ENCODE data around the gene OR1J2. TPM values are rescaled to one million over a fixed set of nuclear protein-coding genes. Genes with fewer than 3 reads are reported as not detected.
"Not testable (repeated sequence)": the region's sequence is repeated elsewhere in the genome, so short reads cannot be mapped to it uniquely, and the experiment has no call there.

Gene OR1J2
- total RNA-seq, 1 donor: 1.6 TPM

DNA sequence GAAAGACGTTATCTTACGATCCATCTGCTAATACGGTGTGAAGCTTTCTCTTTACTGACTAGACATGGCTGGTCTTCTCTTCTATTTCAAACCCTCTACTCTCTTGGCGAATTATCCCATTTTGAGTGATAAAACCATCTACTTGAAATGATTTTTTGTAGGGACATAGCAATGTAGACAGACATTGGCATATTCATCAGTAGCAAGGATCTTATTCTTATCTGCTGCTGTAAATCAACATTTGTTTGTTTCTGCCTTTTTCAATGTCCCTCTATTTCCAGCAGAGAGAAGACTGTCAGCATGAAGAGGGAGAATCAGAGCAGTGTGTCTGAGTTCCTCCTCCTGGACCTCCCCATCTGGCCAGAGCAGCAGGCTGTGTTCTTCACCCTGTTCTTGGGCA lies 8.2 kb downstream of the OR1J2 start, which contains the start of gene OR1J4:
Gene OR1J4, plus strand, starts transcription at position 301 of the 400 bp plus-strand sequence. Its CDS starts 0 bp downstream, at position 301.
- TF ChIP-seq, protein P1, sequence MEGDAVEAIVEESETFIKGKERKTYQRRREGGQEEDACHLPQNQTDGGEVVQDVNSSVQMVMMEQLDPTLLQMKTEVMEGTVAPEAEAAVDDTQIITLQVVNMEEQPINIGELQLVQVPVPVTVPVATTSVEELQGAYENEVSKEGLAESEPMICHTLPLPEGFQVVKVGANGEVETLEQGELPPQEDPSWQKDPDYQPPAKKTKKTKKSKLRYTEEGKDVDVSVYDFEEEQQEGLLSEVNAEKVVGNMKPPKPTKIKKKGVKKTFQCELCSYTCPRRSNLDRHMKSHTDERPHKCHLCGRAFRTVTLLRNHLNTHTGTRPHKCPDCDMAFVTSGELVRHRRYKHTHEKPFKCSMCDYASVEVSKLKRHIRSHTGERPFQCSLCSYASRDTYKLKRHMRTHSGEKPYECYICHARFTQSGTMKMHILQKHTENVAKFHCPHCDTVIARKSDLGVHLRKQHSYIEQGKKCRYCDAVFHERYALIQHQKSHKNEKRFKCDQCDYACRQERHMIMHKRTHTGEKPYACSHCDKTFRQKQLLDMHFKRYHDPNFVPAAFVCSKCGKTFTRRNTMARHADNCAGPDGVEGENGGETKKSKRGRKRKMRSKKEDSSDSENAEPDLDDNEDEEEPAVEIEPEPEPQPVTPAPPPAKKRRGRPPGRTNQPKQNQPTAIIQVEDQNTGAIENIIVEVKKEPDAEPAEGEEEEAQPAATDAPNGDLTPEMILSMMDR (IDR thresholded peaks at IDR 0.05; ENCODE audit: insufficient read depth, low read length): no peak
- DNase-seq (ENCODE audit: low read depth): no peak

DNA sequence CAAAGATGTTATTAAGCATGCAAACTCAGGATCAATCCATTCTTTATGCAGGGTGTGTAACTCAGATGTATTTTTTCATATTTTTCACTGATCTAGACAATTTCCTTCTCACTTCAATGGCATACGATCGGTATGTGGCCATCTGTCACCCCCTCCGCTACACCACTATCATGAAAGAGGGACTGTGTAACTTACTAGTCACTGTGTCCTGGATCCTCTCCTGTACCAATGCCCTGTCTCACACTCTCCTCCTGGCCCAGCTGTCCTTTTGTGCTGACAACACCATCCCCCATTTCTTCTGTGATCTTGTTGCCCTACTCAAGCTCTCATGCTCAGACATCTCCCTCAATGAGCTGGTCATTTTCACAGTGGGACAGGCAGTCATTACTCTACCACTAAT lies 8.8 kb downstream of the OR1J2 start:
- no peak overlapping the region for H3K4me3 ChIP-seq (ENCODE audit: low read depth, low read length)
- TF ChIP-seq, protein P1 (IDR thresholded peaks at IDR 0.05; ENCODE audit: insufficient read depth, low read length): no peak
- no peak for DNase-seq (ENCODE audit: low read depth)

More for the DNA sequence above, 8.2 kb downstream of the OR1J2 start, which contains the start of gene OR1J4:
- H3K4me3 ChIP-seq (ENCODE audit: low read depth, low read length): no peak within 1 kb of the TSS

DNA sequence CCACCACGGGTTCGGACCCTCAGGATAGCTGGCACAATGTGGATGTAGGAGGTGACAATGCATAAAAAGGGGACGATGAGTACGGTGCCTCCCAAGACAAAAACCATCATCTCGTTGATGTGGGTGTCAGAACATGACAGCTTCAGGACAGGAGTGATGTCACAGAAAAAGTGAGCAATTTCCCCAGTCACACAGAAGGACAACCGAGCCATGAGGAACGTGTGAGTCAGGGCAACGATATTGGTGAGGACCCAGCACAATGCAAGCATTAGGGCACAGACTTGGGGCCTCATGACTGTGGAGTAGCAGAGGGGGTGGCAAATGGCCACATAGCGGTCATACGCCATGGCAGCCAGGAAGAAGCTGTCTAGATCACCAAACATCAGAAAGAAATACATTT lies 16.0 kb downstream of the OR1J2 start:
- no peak for DNase-seq (ENCODE audit: low read depth)
- TF ChIP-seq, protein P1 (IDR thresholded peaks at IDR 0.05; ENCODE audit: insufficient read depth, low read length): no peak
- no peak overlapping the region for H3K4me3 ChIP-seq (ENCODE audit: low read depth, low read length)

DNA sequence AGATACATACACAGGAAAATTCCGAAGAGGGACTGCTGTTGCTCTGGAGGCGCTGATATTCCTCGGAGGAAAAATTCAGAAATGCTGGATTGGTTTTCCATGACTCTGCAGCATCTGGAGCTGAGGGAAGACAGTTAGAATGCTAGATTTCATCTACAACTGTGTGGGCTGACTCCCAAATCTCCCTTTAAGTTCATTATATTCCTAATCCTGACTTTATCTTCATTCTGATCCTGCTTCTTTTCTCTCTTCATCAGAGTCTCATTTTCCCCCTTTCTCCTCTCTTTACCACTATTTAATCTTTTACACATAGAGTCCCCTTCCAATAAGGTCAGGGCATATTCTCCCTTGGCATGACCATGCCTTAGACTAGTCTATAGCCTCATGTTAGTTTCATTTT lies 16.6 kb downstream of the OR1J2 start, which contains the start of gene OR1N1:
Gene OR1N1, minus strand, starts transcription at position 101 of the 400 bp plus-strand sequence. Its CDS starts 0 bp downstream, at position 101.
- DNase-seq (ENCODE audit: low read depth): no peak
- TF ChIP-seq, protein P1 (IDR thresholded peaks at IDR 0.05; ENCODE audit: insufficient read depth, low read length): no peak
- no peak within 1 kb of the TSS for H3K4me3 ChIP-seq (ENCODE audit: low read depth, low read length)

DNA sequence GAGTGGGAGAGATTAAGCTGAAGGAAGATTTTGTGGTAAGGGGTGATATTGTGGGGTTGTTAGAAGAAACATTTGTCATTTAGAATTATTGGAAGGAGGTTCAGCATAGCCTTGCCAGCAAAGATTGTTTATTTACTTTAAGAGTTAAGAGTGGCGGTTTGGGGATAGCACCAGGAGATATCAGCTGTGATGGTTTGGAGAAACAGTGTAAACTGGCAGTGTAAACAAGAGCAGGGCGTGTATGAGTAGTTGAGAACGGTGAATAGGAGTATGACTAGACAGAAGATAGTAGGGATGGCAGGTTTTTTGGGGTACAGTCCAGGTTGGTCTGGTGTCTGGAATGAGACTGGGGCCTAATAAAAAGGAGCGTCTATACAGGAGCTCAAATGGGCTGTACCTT lies 20.6 kb downstream of the OR1J2 start:
- not testable (repeated sequence) for DNase-seq (ENCODE audit: low read depth); H3K4me3 ChIP-seq (ENCODE audit: low read depth, low read length)

DNA sequence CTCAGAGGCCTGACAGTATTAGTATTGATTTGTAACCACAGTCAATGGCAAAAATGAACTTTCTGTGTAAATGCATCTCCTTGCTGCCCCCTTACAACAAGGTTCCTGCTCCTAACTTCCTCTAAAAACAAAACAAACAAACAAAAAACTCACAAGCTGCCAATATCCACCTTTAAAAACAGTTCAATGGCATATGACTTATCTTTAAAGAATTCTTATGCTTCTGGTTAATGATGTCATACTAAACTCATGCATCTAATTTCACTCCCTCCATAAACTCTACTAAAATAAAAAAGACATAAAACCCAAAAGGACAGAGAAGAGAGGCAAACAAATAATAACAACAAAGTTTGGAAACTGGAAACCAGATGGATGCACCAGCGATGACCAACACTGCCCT lies 25.5 kb downstream of the OR1J2 start:
- H3K4me3 ChIP-seq (ENCODE audit: low read depth, low read length): no peak overlapping the region
- TF ChIP-seq, protein P1 (IDR thresholded peaks at IDR 0.05; ENCODE audit: insufficient read depth, low read length): no peak
- DNase-seq (ENCODE audit: low read depth): no peak

DNA sequence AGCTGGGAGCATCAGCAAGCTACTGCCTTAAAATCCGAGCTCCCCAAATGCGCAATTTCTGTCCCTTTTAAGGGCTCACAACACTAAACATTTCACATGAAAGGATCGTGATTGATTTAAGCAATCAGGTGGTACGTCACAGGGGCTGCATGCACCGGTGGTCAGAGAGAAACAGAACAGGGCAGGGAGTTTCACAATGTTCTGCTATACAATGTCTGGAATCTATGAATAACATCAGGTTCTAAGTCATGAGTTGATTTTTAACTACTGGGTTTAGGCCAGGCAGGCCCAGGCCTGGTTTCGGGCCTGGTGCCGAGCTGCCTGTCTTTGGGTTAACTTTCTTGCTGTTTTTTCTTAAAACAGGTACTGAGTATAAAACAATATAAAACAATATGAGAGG lies 26.5 kb downstream of the OR1J2 start:
- not testable (repeated sequence) for DNase-seq (ENCODE audit: low read depth); H3K4me3 ChIP-seq (ENCODE audit: low read depth, low read length)

DNA sequence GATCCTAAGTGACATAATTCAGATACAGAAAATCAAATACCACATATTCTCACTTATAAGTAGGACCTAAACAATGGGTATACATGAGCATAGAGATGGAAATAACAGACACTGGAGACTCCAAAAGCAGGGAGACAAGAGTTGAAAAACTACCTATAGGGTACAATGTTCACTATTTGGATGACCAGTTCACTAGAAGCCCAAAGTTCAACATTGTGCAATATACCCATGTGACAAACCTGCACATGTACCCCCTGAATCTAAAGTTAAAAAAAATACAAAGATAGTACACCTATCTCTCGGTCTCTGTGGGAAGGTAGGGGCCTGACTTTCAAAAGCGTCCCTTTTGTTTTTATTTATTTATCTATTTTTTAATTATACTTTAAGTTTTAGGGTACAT lies 28.2 kb downstream of the OR1J2 start:
- no peak overlapping the region for H3K4me3 ChIP-seq (ENCODE audit: low read depth, low read length)
- no peak for DNase-seq (ENCODE audit: low read depth)
- TF ChIP-seq, protein P1 (IDR thresholded peaks at IDR 0.05; ENCODE audit: insufficient read depth, low read length): no peak

Data from fibroblast of the aortic adventitia (primary cell).